Measurements from ENCODE around the gene SLC22A3.
A peak's percentile ranks its signal among the peaks of the same experiment; 100 is the strongest.

SLC22A3 gene

DNA sequence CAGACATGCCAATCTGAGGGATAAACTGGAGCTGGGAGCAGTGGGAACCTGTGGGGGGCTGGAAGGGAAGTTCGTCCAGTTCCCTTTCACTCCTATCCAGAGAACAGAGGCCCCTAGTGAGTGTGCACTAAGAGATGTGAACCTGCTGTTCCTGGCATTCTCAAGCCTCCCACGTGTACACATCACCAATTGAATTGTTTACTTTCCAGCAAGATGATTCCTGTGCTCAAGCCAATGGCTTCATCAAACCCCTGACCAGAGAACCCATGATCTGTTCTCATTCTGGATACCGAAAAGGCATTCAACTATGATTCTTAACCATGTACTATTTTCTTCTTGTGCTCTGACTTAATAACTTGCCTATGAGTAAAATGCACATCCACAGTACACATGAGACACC lies 10.2 kb upstream of the SLC22A3 start:
- no peaks in the 10 kb centered on the region for H3K9me3 ChIP-seq (ENCODE audit: control insufficient read depth, low read length)
- H3K18ac ChIP-seq (ENCODE audit: low read depth in 1 of 2, low read length in 2 of 2), result no peak overlapping the region
- H2AFZ ChIP-seq (ENCODE audit: low read depth, low read length), result no peak overlapping the region
- H3K27me3 ChIP-seq (ENCODE audit: control insufficient read depth in 1 of 2, insufficient read depth in 1 of 2, low read length in 2 of 2), result no peaks in the 10 kb centered on the region
- no peak overlapping the region for H3K9ac ChIP-seq (ENCODE audit: low read length)
- no peak overlapping the region for H3K27ac ChIP-seq (ENCODE audit: low read length, poor library complexity, severe bottlenecking)
- no peak for DNase-seq
- H2BK5ac ChIP-seq (ENCODE audit: low read depth, low read length, poor library complexity, severe bottlenecking), result no peak overlapping the region
- H3K36me3 ChIP-seq (ENCODE audit: control insufficient read depth in 1 of 2, insufficient read depth in 2 of 2, low read depth in 1 of 2, low read length in 2 of 2), result no peaks in the 10 kb centered on the region
- H3K14ac ChIP-seq (ENCODE audit: low read length in 2 of 2), result no peak overlapping the region
- no peak overlapping the region for H3K23ac ChIP-seq (ENCODE audit: low read length in 2 of 2)
- no peak overlapping the region for H3K4ac ChIP-seq (ENCODE audit: low read depth in 1 of 2, low read length in 2 of 2)
- H2BK12ac ChIP-seq (ENCODE audit: low read length in 2 of 2), result no peak overlapping the region
- H2BK120ac ChIP-seq (ENCODE audit: low read depth, low read length), result no peak overlapping the region
- H3K4me1 ChIP-seq (ENCODE audit: control insufficient read depth, insufficient read depth, low read depth, low read length), result peaks cover 5% of the 10 kb centered on the region
- H3K4me3 ChIP-seq (ENCODE audit: insufficient read depth in 1 of 2, low read depth in 1 of 2, low read length in 2 of 2), result no peak overlapping the region
- H2BK15ac ChIP-seq (ENCODE audit: low read depth, poor library complexity, severe bottlenecking), result no peak overlapping the region
- WGBS, result 65% methylated on average over 3 of the region's 3 CpGs
- peak overlapping the region; percentile 61 for H2AK5ac ChIP-seq (ENCODE audit: low read length, severe bottlenecking)
- H4K91ac ChIP-seq (ENCODE audit: low read length), result no peak overlapping the region
- H4K8ac ChIP-seq (ENCODE audit: low read length), result no peak overlapping the region
- no peaks in the 10 kb centered on the region for H3K79me1 ChIP-seq (replicated peaks; ENCODE audit: low read length, poor library complexity, severe bottlenecking)
- no peak overlapping the region for H3K4me2 ChIP-seq (ENCODE audit: low read length, poor library complexity, severe bottlenecking)

DNA sequence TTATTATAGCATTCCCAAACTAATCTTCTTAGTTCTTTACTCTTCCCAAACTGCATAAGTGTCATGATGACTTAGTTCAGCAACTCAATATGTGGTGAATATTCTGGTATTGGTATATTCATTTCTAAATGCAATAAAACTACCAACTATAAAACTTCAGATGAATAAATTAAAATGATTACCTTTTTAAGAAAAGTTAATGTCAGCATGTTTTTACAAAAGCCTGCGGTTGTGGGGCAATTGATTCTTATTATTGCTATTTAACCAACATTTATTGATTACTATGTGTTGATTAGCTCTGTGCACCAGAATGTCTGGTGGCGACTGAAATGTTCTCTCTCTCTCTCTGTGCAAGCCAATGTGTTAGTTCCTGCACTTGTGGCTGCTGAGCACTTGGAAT lies 5.0 kb upstream of the SLC22A3 start:
- Histone ChIP-seq H2AK5ac (ENCODE audit: low read length, severe bottlenecking) (no peak overlapping the region), H3K9me3 (ENCODE audit: control insufficient read depth, low read length) (no peaks in the 10 kb centered on the region), H3K4me3 (ENCODE audit: insufficient read depth in 1 of 2, low read depth in 1 of 2, low read length in 2 of 2) (no peak overlapping the region), H2BK5ac (ENCODE audit: low read depth, low read length, poor library complexity, severe bottlenecking) (no peak overlapping the region), H2BK15ac (ENCODE audit: low read depth, poor library complexity, severe bottlenecking) (no peak overlapping the region), H3K18ac (ENCODE audit: low read depth in 1 of 2, low read length in 2 of 2) (no peak overlapping the region), H3K27ac (ENCODE audit: low read length, poor library complexity, severe bottlenecking) (no peak overlapping the region), H3K36me3 (ENCODE audit: control insufficient read depth in 1 of 2, insufficient read depth in 2 of 2, low read depth in 1 of 2, low read length in 2 of 2) (no peaks in the 10 kb centered on the region), H3K4me1 (ENCODE audit: control insufficient read depth, insufficient read depth, low read depth, low read length) (peaks cover 4% of the 10 kb centered on the region), H2AFZ (ENCODE audit: low read depth, low read length) (no peak overlapping the region), H2BK12ac (ENCODE audit: low read length in 2 of 2) (no peak overlapping the region), H3K4ac (ENCODE audit: low read depth in 1 of 2, low read length in 2 of 2) (no peak overlapping the region), H3K79me1 (replicated peaks; ENCODE audit: low read length, poor library complexity, severe bottlenecking) (no peaks in the 10 kb centered on the region), H3K27me3 (ENCODE audit: control insufficient read depth in 1 of 2, insufficient read depth in 1 of 2, low read length in 2 of 2) (no peaks in the 10 kb centered on the region), H4K8ac (ENCODE audit: low read length) (no peak overlapping the region), H2BK120ac (ENCODE audit: low read depth, low read length) (no peak overlapping the region), H3K9ac (ENCODE audit: low read length) (no peak overlapping the region), H3K23ac (ENCODE audit: low read length in 2 of 2) (no peak overlapping the region), H3K4me2 (ENCODE audit: low read length, poor library complexity, severe bottlenecking) (no peak overlapping the region), H3K14ac (ENCODE audit: low read length in 2 of 2) (no peak overlapping the region), H4K91ac (ENCODE audit: low read length) (no peak overlapping the region)
- WGBS, result 83% methylated on average over 1 of the region's 2 CpGs
- no peak for DNase-seq

DNA sequence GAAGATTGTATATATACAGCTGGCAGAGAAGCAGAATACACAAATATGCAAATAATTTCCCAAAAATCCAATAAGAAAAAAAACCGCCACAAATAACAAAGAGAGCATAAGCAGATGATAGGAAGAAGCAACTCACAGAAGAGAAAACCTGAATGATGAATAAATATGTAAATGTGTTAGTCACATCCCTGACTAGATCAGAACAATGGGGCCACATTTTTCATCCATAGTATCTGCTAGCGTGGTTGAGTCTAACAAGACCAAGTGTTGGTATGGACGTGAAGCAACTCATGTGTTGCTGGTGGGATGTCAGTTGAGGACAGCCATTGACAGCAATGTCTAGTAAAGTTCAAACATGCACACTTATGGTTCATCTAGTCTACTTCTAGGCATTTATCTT lies 3.9 kb upstream of the SLC22A3 start:
- no peak overlapping the region for H3K18ac ChIP-seq (ENCODE audit: low read depth in 1 of 2, low read length in 2 of 2)
- no peak overlapping the region for H2AK5ac ChIP-seq (ENCODE audit: low read length, severe bottlenecking)
- H3K9me3 ChIP-seq (ENCODE audit: control insufficient read depth, low read length), result no peaks in the 10 kb centered on the region
- WGBS, result 90% methylated on average over 2 of the region's 3 CpGs
- peaks cover 0 to 3% of the 10 kb centered on the region in 2 experiments for H3K36me3 ChIP-seq (ENCODE audit: control insufficient read depth in 1 of 2, insufficient read depth in 2 of 2, low read depth in 1 of 2, low read length in 2 of 2)
- no peak overlapping the region for H2BK120ac ChIP-seq (ENCODE audit: low read depth, low read length)
- no peak overlapping the region for H3K9ac ChIP-seq (ENCODE audit: low read length)
- no peak overlapping the region for H3K23ac ChIP-seq (ENCODE audit: low read length in 2 of 2)
- H2BK15ac ChIP-seq (ENCODE audit: low read depth, poor library complexity, severe bottlenecking), result no peak overlapping the region
- H3K14ac ChIP-seq (ENCODE audit: low read length in 2 of 2), result no peak overlapping the region
- no peak for DNase-seq
- no peak overlapping the region for H4K8ac ChIP-seq (ENCODE audit: low read length)
- no peak overlapping the region for H4K91ac ChIP-seq (ENCODE audit: low read length)
- peaks cover 0 to 6% of the 10 kb centered on the region in 2 experiments for H3K27me3 ChIP-seq (ENCODE audit: control insufficient read depth in 1 of 2, insufficient read depth in 1 of 2, low read length in 2 of 2)
- peaks cover 13% of the 10 kb centered on the region for H3K4me1 ChIP-seq (ENCODE audit: control insufficient read depth, insufficient read depth, low read depth, low read length)
- no peak overlapping the region for H3K4me3 ChIP-seq (ENCODE audit: insufficient read depth in 1 of 2, low read depth in 1 of 2, low read length in 2 of 2)
- no peak overlapping the region for H3K4me2 ChIP-seq (ENCODE audit: low read length, poor library complexity, severe bottlenecking)
- no peak overlapping the region for H2BK5ac ChIP-seq (ENCODE audit: low read depth, low read length, poor library complexity, severe bottlenecking)
- H3K4ac ChIP-seq (ENCODE audit: low read depth in 1 of 2, low read length in 2 of 2), result no peak overlapping the region
- H2AFZ ChIP-seq (ENCODE audit: low read depth, low read length), result no peak overlapping the region
- H2BK12ac ChIP-seq (ENCODE audit: low read length in 2 of 2), result no peak overlapping the region
- no peak overlapping the region for H3K27ac ChIP-seq (ENCODE audit: low read length, poor library complexity, severe bottlenecking)
- no peaks in the 10 kb centered on the region for H3K79me1 ChIP-seq (replicated peaks; ENCODE audit: low read length, poor library complexity, severe bottlenecking)

DNA sequence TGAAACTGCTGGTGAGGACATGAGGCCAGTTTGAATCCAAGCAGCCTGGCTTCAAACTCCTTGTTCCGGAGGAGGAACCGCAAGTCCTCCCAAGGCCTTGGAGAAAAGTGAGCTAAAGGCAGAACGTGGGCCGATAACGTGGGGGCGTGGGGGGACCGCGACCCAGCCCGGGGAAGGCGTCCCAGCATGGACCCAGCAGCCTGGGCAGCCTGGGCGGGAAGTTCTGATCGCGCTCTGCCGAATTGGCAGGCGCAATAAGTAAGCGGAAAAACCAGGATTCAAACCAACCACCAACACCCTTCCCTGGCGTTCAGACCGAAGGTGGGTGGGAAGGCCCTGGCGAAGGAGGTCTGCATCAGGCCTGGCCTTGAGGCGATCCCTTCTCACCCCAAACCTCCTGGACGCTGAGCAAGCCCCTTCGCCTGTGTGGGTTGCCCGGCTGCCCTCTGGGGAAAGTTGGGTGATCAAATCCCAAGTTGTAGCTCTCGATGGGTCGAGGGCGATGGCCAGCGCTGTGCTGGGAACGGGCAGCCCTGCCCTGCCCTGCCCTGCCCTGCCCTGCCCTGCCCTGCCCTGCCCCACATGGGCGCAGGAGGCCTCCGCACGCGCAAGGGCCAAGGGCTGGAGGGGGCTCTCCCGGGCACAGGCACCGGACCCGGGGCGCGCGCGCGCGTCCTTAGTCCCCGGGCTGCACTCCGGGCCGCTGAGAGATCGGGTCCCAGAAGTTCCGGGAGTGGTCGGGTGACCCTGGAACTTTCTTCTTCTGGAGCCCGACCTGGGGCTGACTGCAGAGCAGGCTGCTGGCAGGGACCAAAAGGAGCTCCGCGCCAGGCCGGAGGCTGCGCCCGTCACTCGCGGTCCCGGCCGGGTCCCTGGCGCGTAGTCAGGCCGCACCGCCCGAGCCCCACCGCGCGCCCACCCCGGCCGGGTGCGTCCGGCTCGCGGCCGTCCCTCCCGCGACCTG lies 637 bp upstream of the SLC22A3 start:
- H3K27me3 ChIP-seq (ENCODE audit: control insufficient read depth in 1 of 2, insufficient read depth in 1 of 2, low read length in 2 of 2), result peaks cover 0 to 16% of the 10 kb centered on the region in 2 experiments
- WGBS, result 37% methylated on average over 69 of the region's 74 CpGs
- no peak overlapping the region for H2BK15ac ChIP-seq (ENCODE audit: low read depth, poor library complexity, severe bottlenecking)

More for the DNA sequence above, 637 bp upstream of the SLC22A3 start:
- H4K8ac ChIP-seq (ENCODE audit: low read length), result no peak overlapping the region
- H3K9ac ChIP-seq (ENCODE audit: low read length), result no peak overlapping the region
- no peak overlapping the region for H3K18ac ChIP-seq (ENCODE audit: low read depth in 1 of 2, low read length in 2 of 2)
- no peak overlapping the region for H2AK5ac ChIP-seq (ENCODE audit: low read length, severe bottlenecking)
- no peak for DNase-seq
- H3K36me3 ChIP-seq (ENCODE audit: control insufficient read depth in 1 of 2, insufficient read depth in 2 of 2, low read depth in 1 of 2, low read length in 2 of 2), result peaks cover 0 to 3% of the 10 kb centered on the region in 2 experiments
- peak overlapping the region in 1 of 2 experiments; percentile 70 for H3K4me3 ChIP-seq (ENCODE audit: insufficient read depth in 1 of 2, low read depth in 1 of 2, low read length in 2 of 2)
- no peak overlapping the region for H2BK120ac ChIP-seq (ENCODE audit: low read depth, low read length)
- no peak overlapping the region for H3K4ac ChIP-seq (ENCODE audit: low read depth in 1 of 2, low read length in 2 of 2)
- no peak overlapping the region for H2AFZ ChIP-seq (ENCODE audit: low read depth, low read length)
- peak overlapping the region; percentile 70 for H3K4me2 ChIP-seq (ENCODE audit: low read length, poor library complexity, severe bottlenecking)
- no peak overlapping the region for H3K23ac ChIP-seq (ENCODE audit: low read length in 2 of 2)
- no peak overlapping the region for H3K27ac ChIP-seq (ENCODE audit: low read length, poor library complexity, severe bottlenecking)
- peaks cover 14% of the 10 kb centered on the region for H3K4me1 ChIP-seq (ENCODE audit: control insufficient read depth, insufficient read depth, low read depth, low read length)
- no peak overlapping the region for H2BK12ac ChIP-seq (ENCODE audit: low read length in 2 of 2)
- no peak overlapping the region for H3K14ac ChIP-seq (ENCODE audit: low read length in 2 of 2)
- H4K91ac ChIP-seq (ENCODE audit: low read length), result no peak overlapping the region
- H2BK5ac ChIP-seq (ENCODE audit: low read depth, low read length, poor library complexity, severe bottlenecking), result no peak overlapping the region
- no peaks in the 10 kb centered on the region for H3K9me3 ChIP-seq (ENCODE audit: control insufficient read depth, low read length)
- H3K79me1 ChIP-seq (replicated peaks; ENCODE audit: low read length, poor library complexity, severe bottlenecking), result peaks cover 4% of the 10 kb centered on the region
